DND-41 (cell line): ENCODE measurements around the gene IQCE.

Experiments used
- ATAC-seq: fragments of 200-7000 bp; cut with Tn5 transposase; 3 replicates; pipeline ENCODE4 v1.9.1; 2021; ENCODE audit warnings: low read depth; ENCODE audit not compliant: insufficient read depth
- DNase-seq: peaks from one replicate; pipeline ENCODE4 v3.0.0-alpha.2; 2020
- H2AFZ ChIP-seq: 2 replicates; pipeline ENCODE4 v1.6.0; 2012; ENCODE audit warnings: low read depth, low read length
- H3K27ac ChIP-seq: 2 replicates; pipeline ENCODE4 v1.5.1; 2012; ENCODE audit warnings: low read length, inconsistent platforms
- H3K27me3 ChIP-seq: fragments of 200-600 bp; sonication (generic); 2 replicates; pipeline ENCODE4 v1.6.0; 2012; ENCODE audit warnings: low read length, mild to moderate bottlenecking, inconsistent platforms; ENCODE audit not compliant: insufficient read depth, poor library complexity
- H3K36me3 ChIP-seq: 2 replicates; pipeline ENCODE4 v1.5.1; 2012; ENCODE audit warnings: low read length, inconsistent platforms; ENCODE audit not compliant: insufficient read depth
- H3K4me1 ChIP-seq: 2 replicates; pipeline ENCODE4 v1.5.1; 2012; ENCODE audit warnings: mild to moderate bottlenecking, low read length; ENCODE audit not compliant: insufficient read depth
- H3K4me2 ChIP-seq: 2 replicates; pipeline ENCODE4 v1.6.0; 2012; ENCODE audit warnings: mild to moderate bottlenecking, moderate library complexity, low read length, inconsistent platforms; ENCODE audit not compliant: insufficient read depth
- H3K4me3 ChIP-seq, 2 experiments: fragments of 200-600 bp in 1 of 2; shearing (Covaris generic) in 1 of 2; 2 replicates each; pipeline ENCODE4 v1.5.1; 2012 to 2016; ENCODE audit warnings: inconsistent platforms in 2 of 2, low read length in 2 of 2, mild to moderate bottlenecking in 2 of 2, low read depth in 1 of 2, moderate library complexity in 1 of 2
- H3K79me2 ChIP-seq: 2 replicates; pipeline ENCODE4 v1.6.0; 2012; ENCODE audit warnings: low read length, inconsistent platforms; ENCODE audit not compliant: insufficient read depth
- H3K9ac ChIP-seq: 2 replicates; pipeline ENCODE4 v1.6.0; 2012; ENCODE audit warnings: low read depth, mild to moderate bottlenecking, inconsistent platforms, low read length, moderate library complexity
- H3K9me3 ChIP-seq: 2 replicates; pipeline ENCODE4 v1.5.1; 2012; ENCODE audit warnings: low read length, moderate library complexity, mild to moderate bottlenecking, inconsistent platforms; ENCODE audit not compliant: insufficient read depth, severe bottlenecking
- H4K20me1 ChIP-seq: 2 replicates; pipeline ENCODE4 v1.6.0; 2012; ENCODE audit warnings: low read length; ENCODE audit not compliant: insufficient read depth
- EZH2 ChIP-seq: IDR thresholded peaks from 3 replicates; pipeline ENCODE4 v1.6.1; 2012; ENCODE audit warnings: borderline replicate concordance, low read depth, mild to moderate bottlenecking, moderate library complexity, low read length, inconsistent platforms; ENCODE audit not compliant: severe bottlenecking
- TF ChIP-seq, protein P1 (sequence below): IDR thresholded peaks from 2 replicates; pipeline ENCODE4 v1.5.1; 2012; ENCODE audit warnings: borderline replicate concordance, low read length, moderate library complexity, mild to moderate bottlenecking; ENCODE audit not compliant: poor library complexity, severe bottlenecking; ENCODE audit errors: extremely low read depth

Gene IQCE

DNA sequence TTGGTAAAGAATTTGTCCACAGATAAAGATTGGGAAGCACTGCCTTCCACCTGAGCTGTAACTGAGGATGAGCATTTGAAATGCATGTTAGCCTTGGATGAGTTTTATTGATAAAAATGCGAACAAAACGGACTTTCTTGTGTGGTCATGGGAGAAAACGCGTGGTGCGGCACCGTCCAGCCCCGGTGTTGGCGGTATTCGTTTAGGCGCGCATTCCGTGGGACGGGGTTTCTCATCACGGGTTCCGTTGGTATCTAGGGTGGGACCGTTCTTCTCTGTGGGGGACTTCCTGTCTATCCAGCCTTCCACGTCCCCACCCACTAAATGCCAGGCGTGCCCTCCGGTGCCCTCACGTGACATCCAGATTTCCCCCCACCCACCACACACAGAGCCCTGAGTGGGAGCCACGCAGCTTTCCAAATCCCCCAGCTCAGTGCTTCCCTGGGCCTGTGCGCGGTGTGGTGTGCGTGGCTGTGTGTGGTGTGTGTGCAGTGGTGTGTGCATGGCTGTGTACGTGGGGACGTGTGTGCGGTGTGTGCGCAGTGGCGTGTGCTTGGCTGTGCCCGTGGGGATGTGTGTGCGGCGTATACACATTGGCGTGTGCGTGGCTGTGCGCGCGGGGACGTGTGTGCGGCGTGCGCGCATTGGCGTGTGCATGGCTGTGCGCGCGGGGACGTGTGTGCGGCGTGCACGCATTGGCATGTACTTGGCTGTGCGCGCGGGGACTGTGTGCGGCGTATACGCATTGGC, 18.1 kb downstream of the IQCE start:
- TF ChIP-seq, protein P1, sequence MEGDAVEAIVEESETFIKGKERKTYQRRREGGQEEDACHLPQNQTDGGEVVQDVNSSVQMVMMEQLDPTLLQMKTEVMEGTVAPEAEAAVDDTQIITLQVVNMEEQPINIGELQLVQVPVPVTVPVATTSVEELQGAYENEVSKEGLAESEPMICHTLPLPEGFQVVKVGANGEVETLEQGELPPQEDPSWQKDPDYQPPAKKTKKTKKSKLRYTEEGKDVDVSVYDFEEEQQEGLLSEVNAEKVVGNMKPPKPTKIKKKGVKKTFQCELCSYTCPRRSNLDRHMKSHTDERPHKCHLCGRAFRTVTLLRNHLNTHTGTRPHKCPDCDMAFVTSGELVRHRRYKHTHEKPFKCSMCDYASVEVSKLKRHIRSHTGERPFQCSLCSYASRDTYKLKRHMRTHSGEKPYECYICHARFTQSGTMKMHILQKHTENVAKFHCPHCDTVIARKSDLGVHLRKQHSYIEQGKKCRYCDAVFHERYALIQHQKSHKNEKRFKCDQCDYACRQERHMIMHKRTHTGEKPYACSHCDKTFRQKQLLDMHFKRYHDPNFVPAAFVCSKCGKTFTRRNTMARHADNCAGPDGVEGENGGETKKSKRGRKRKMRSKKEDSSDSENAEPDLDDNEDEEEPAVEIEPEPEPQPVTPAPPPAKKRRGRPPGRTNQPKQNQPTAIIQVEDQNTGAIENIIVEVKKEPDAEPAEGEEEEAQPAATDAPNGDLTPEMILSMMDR, result no peak
- TF ChIP-seq EZH2, result no peak
- Histone ChIP-seq H2AFZ (no peak overlapping the region), H3K9me3 (no peaks in the 10 kb centered on the region), H3K4me1 (no peaks in the 10 kb centered on the region), H3K36me3 (peaks cover 8% of the 10 kb centered on the region; the same call in 1 of the 2 replicates), H3K9ac (no peak overlapping the region), H3K4me3 (no peak overlapping the region), H3K4me2 (no peak overlapping the region), H3K27ac (no peak overlapping the region), H4K20me1 (no peaks in the 10 kb centered on the region), H3K27me3 (no peaks in the 10 kb centered on the region), H3K79me2 (no peaks in the 10 kb centered on the region)
- ATAC-seq (no peak), DNase-seq (no peak)

DNA sequence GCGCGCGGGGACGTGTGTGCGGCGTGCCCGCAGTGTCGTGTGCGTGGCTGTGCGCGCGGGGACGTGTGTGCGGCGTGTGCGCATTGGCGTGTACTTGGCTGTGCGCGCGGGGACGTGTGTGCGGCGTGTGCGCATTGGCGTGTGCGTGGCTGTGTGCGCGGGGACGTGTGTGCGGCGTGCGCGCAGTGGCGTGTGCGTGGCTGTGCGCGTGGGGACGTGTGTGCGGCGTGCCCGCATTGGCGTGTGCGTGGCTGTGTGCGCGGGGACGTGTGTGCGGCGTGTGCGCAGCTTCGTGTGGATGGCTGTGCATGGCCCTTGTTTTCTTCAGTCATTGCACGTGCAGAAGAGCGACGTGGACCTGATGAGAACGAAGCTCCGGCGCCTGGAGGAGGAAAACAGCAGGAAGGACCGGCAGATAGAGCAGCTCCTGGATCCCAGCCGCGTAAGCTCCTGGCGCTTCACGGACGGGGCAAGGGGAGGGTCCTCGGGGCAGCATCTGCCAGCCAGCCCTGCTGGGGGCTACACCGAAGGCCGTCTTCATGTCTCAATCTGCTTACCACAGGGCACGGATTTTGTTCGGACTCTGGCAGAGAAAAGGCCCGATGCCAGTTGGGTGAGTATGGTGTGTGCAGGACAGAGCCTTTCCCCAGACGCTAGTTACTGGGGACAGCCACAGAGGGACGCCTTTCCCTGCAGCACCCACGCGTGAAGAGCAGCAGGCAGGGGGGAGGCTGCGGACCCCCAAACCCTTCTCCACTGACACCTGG, 19.3 kb downstream of the IQCE start:
- no peaks in the 10 kb centered on the region for H3K79me2 ChIP-seq
- H3K4me1 ChIP-seq, result no peaks in the 10 kb centered on the region
- H3K9me3 ChIP-seq, result no peaks in the 10 kb centered on the region
- no peak for TF ChIP-seq EZH2
- TF ChIP-seq, protein P1, result no peak
- DNase-seq (no peak), ATAC-seq (no peak)
- H3K27me3 ChIP-seq, result no peaks in the 10 kb centered on the region
- H2AFZ ChIP-seq, result no peak overlapping the region
- no peak overlapping the region for H3K4me2 ChIP-seq
- no peak overlapping the region for H3K9ac ChIP-seq
- no peak overlapping the region for H3K27ac ChIP-seq
- no peaks in the 10 kb centered on the region for H4K20me1 ChIP-seq
- no peak overlapping the region for H3K4me3 ChIP-seq
- H3K36me3 ChIP-seq, result peaks cover 6% of the 10 kb centered on the region; the same call in 1 of the 2 replicates

DNA sequence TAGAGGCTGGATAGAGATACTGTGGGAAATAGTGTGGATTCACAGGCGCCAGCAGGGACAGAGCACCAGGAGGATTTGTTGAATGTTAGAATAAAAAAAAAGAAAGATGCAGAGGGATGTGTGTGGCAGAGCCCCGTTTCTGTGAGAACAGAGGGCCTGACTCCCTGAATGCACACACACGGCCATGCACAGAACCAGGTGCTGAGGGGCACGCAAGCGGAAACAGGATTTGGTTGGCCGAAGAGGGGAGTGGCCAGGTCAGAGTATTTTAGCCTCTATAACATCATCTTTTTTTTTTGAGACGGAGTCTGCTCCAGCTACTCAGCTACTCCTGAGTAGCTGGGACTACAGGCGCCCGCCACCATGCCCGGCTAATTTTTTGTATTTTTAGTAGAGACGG, 21.9 kb downstream of the IQCE start:
- Histone ChIP-seq H3K27me3 (no peaks in the 10 kb centered on the region), H3K27ac (no peak overlapping the region), H3K36me3 (peaks cover 4% of the 10 kb centered on the region; the same call in 1 of the 2 replicates), H3K9ac (no peak overlapping the region), H3K4me2 (no peak overlapping the region), H3K4me1 (no peaks in the 10 kb centered on the region), H4K20me1 (no peaks in the 10 kb centered on the region), H3K4me3 (no peak overlapping the region), H3K79me2 (no peaks in the 10 kb centered on the region), H2AFZ (no peak overlapping the region), H3K9me3 (no peaks in the 10 kb centered on the region)
- TF ChIP-seq, protein P1, result no peak
- no peak for TF ChIP-seq EZH2
- no peak for DNase-seq
- ATAC-seq, result no peak
